ENCODE measurements around the gene GPATCH8. TPM values are rescaled to one million over a fixed set of nuclear protein-coding genes. Genes with fewer than 3 reads are reported as not detected.

The GPATCH8 gene
- polyA plus RNA-seq, 1 donor from 2014 or later: 24.5 TPM

GRCh38 chr17:44499722-44500121 is 3.5 kb downstream of the GPATCH8 start:
- TF ChIP-seq EP300 (conservative IDR thresholded peaks at IDR 0.05; ENCODE audit: poor library complexity, severe bottlenecking): no peak
- TF ChIP-seq POLR2AphosphoS5 (IDR thresholded peaks at IDR 0.05): no peak
- TF ChIP-seq, protein P1, sequence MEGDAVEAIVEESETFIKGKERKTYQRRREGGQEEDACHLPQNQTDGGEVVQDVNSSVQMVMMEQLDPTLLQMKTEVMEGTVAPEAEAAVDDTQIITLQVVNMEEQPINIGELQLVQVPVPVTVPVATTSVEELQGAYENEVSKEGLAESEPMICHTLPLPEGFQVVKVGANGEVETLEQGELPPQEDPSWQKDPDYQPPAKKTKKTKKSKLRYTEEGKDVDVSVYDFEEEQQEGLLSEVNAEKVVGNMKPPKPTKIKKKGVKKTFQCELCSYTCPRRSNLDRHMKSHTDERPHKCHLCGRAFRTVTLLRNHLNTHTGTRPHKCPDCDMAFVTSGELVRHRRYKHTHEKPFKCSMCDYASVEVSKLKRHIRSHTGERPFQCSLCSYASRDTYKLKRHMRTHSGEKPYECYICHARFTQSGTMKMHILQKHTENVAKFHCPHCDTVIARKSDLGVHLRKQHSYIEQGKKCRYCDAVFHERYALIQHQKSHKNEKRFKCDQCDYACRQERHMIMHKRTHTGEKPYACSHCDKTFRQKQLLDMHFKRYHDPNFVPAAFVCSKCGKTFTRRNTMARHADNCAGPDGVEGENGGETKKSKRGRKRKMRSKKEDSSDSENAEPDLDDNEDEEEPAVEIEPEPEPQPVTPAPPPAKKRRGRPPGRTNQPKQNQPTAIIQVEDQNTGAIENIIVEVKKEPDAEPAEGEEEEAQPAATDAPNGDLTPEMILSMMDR (IDR thresholded peaks at IDR 0.05; ENCODE audit: poor library complexity, severe bottlenecking): no peak
- TF ChIP-seq MXI1 (conservative IDR thresholded peaks at IDR 0.05; ENCODE audit: poor library complexity, severe bottlenecking): no peak
- no peak for TF ChIP-seq EZH2 (IDR thresholded peaks at IDR 0.05; ENCODE audit: borderline replicate concordance, insufficient read depth, low read length, poor library complexity, severe bottlenecking)
- TF ChIP-seq SMC3 (conservative IDR thresholded peaks at IDR 0.05; ENCODE audit: poor library complexity): no peak
- TF ChIP-seq, protein P2, sequence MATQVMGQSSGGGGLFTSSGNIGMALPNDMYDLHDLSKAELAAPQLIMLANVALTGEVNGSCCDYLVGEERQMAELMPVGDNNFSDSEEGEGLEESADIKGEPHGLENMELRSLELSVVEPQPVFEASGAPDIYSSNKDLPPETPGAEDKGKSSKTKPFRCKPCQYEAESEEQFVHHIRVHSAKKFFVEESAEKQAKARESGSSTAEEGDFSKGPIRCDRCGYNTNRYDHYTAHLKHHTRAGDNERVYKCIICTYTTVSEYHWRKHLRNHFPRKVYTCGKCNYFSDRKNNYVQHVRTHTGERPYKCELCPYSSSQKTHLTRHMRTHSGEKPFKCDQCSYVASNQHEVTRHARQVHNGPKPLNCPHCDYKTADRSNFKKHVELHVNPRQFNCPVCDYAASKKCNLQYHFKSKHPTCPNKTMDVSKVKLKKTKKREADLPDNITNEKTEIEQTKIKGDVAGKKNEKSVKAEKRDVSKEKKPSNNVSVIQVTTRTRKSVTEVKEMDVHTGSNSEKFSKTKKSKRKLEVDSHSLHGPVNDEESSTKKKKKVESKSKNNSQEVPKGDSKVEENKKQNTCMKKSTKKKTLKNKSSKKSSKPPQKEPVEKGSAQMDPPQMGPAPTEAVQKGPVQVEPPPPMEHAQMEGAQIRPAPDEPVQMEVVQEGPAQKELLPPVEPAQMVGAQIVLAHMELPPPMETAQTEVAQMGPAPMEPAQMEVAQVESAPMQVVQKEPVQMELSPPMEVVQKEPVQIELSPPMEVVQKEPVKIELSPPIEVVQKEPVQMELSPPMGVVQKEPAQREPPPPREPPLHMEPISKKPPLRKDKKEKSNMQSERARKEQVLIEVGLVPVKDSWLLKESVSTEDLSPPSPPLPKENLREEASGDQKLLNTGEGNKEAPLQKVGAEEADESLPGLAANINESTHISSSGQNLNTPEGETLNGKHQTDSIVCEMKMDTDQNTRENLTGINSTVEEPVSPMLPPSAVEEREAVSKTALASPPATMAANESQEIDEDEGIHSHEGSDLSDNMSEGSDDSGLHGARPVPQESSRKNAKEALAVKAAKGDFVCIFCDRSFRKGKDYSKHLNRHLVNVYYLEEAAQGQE (IDR thresholded peaks at IDR 0.05; ENCODE audit: borderline replicate concordance): no peak
- TF ChIP-seq RAD21 (conservative IDR thresholded peaks at IDR 0.05): no peak
- no peak for TF ChIP-seq TAF1 (IDR thresholded peaks at IDR 0.05; ENCODE audit: low read depth)
- peaks cover 10% of the 10 kb centered on the region for H3F3A ChIP-seq (ENCODE audit: insufficient read depth, low read length, poor library complexity, severe bottlenecking)
- H3K4me2 ChIP-seq (ENCODE audit: low read length): peak overlapping the region; percentile 49
- H3K36me3 ChIP-seq (ENCODE audit: insufficient read depth, low read length): no peaks in the 10 kb centered on the region
- peaks cover 78% of the 10 kb centered on the region for H3K79me2 ChIP-seq (replicated peaks; ENCODE audit: insufficient read depth, low read length)
- H3K9me3 ChIP-seq (ENCODE audit: low read length): no peaks in the 10 kb centered on the region
- no peaks in the 10 kb centered on the region for H3K27me3 ChIP-seq (ENCODE audit: insufficient read depth, low read depth, low read length)
- peaks cover 9% of the 10 kb centered on the region for H4K20me1 ChIP-seq (ENCODE audit: insufficient read depth)
- H3K4me3 ChIP-seq (ENCODE audit: low read length): peak overlapping the region; percentile 97
- H3K9me2 ChIP-seq (ENCODE audit: insufficient read depth, low read length): no peaks in the 10 kb centered on the region
- no peak overlapping the region for H2AFZ ChIP-seq (ENCODE audit: low read depth, low read length)
- no peak overlapping the region for H3K9ac ChIP-seq (ENCODE audit: low read length)
- no peak overlapping the region for H3K27ac ChIP-seq (ENCODE audit: low read length)

GRCh38 chr17:44496815-44497214 is 6.4 kb downstream of the GPATCH8 start:
- TF ChIP-seq, protein P2 (IDR thresholded peaks at IDR 0.05; ENCODE audit: borderline replicate concordance): no peak
- TF ChIP-seq TAF1 (IDR thresholded peaks at IDR 0.05; ENCODE audit: low read depth): no peak
- no peak for TF ChIP-seq RAD21 (conservative IDR thresholded peaks at IDR 0.05)
- TF ChIP-seq POLR2AphosphoS5 (IDR thresholded peaks at IDR 0.05): no peak
- H3F3A ChIP-seq (ENCODE audit: insufficient read depth, low read length, poor library complexity, severe bottlenecking): peaks cover under 1% of the 10 kb centered on the region
- H3K9me2 ChIP-seq (ENCODE audit: insufficient read depth, low read length): no peaks in the 10 kb centered on the region
- H3K27me3 ChIP-seq (ENCODE audit: insufficient read depth, low read depth, low read length): no peaks in the 10 kb centered on the region
- H4K20me1 ChIP-seq (ENCODE audit: insufficient read depth): peaks cover 9% of the 10 kb centered on the region
- H3K4me2 ChIP-seq (ENCODE audit: low read length): no peak overlapping the region
- no peaks in the 10 kb centered on the region for H3K36me3 ChIP-seq (ENCODE audit: insufficient read depth, low read length)
- H3K9ac ChIP-seq (ENCODE audit: low read length): no peak overlapping the region
- no peak overlapping the region for H2AFZ ChIP-seq (ENCODE audit: low read depth, low read length)
- H3K9me3 ChIP-seq (ENCODE audit: low read length): no peaks in the 10 kb centered on the region
- H3K4me3 ChIP-seq (ENCODE audit: low read length): no peak overlapping the region
- H3K79me2 ChIP-seq (replicated peaks; ENCODE audit: insufficient read depth, low read length): peaks cover 97% of the 10 kb centered on the region
- H3K27ac ChIP-seq (ENCODE audit: low read length): no peak overlapping the region

Measured in neural cell (in vitro differentiated cells).